HG03521 (cell line): ENCODE data around the gene SBK3.
"Not testable (repeated sequence)": the region's sequence is repeated elsewhere in the genome, so short reads cannot be mapped to it uniquely, and the experiment has no call there.

Source experiments
- ATAC-seq: cut with Tn5 transposase; IDR thresholded peaks from one replicate; pipeline ENCODE4 v1.9.1; 2021; ENCODE audit warnings: mild to moderate bottlenecking, moderate library complexity; ENCODE audit not compliant: unreplicated experiment

SBK3 gene

GRCh38 chr19:55545443-55545842 is at the start of gene SBK3:
Gene SBK3 (minus strand): TSS chr19:55545543. CDS start chr19:55545543, 0 bp downstream.
- no peak for ATAC-seq

- no peak for ATAC-seq
Observed at GRCh38 chr19:55593096-55593772, 47.9 kb upstream of the SBK3 start.

GRCh38 chr19:55592391-55593090 is 47.2 kb upstream of the SBK3 start:
- ATAC-seq, result no peak

- no peak for ATAC-seq
Observed at GRCh38 chr19:55591555-55591954, 46.2 kb upstream of the SBK3 start.

GRCh38 chr19:55590617-55591016 is 45.3 kb upstream of the SBK3 start:
- ATAC-seq, result no peak

GRCh38 chr19:55590109-55590508 is 44.8 kb upstream of the SBK3 start:
- ATAC-seq, result no peak

- ATAC-seq, result no peak
Observed at GRCh38 chr19:55588738-55589137, 43.4 kb upstream of the SBK3 start.

GRCh38 chr19:55586976-55587668 is 41.8 kb upstream of the SBK3 start:
- ATAC-seq, result peak; percentile 88

GRCh38 chr19:55585658-55586339 is 40.5 kb upstream of the SBK3 start:
- no peak for ATAC-seq

GRCh38 chr19:55584871-55585270 is 39.5 kb upstream of the SBK3 start:
- ATAC-seq, result no peak

GRCh38 chr19:55583897-55584296 is 38.6 kb upstream of the SBK3 start:
- not testable (repeated sequence) for ATAC-seq

- not testable (repeated sequence) for ATAC-seq
Observed at GRCh38 chr19:55582284-55582683, 36.9 kb upstream of the SBK3 start.

- no peak for ATAC-seq
Observed at GRCh38 chr19:55581823-55582223, 36.5 kb upstream of the SBK3 start.

- ATAC-seq, result no peak
Observed at GRCh38 chr19:55581145-55581822, 35.9 kb upstream of the SBK3 start.

GRCh38 chr19:55580628-55581144 is 35.3 kb upstream of the SBK3 start, which contains the start of gene ZNF579:
Gene ZNF579 (minus strand): TSS chr19:55580848. CDS start chr19:55579639, 1,209 bp downstream.
- no peak for ATAC-seq

- no peak for ATAC-seq
Observed at GRCh38 chr19:55579766-55580621, 34.7 kb upstream of the SBK3 start.

GRCh38 chr19:55578761-55579747 is 33.7 kb upstream of the SBK3 start:
- ATAC-seq, result no peak

GRCh38 chr19:55578031-55578760 is 32.9 kb upstream of the SBK3 start:
- no peak for ATAC-seq
